Thyroid gland (tissue), 4 donors: Measurements from ENCODE around the gene MEGF6. TPM values are rescaled to one million over a fixed set of nuclear protein-coding genes. Genes with fewer than 3 reads are reported as not detected.

Experiments
- DNase-seq, 2 donors: peaks; one replicate each; pipeline ENCODE4 v3.0.0-alpha.2; 2019
- H3K27ac ChIP-seq, 3 donors: fragments of 200-600 bp; sonication (generic); 1 replicate in 2 of 3; 2 replicates in 1 of 3; pipeline ENCODE4 v1.5.1; 2016 to 2019; ENCODE audit warnings: mild to moderate bottlenecking in 1 of 3, moderate library complexity in 1 of 3
- H3K27me3 ChIP-seq: fragments of 200-600 bp; sonication (generic); one replicate; pipeline ENCODE4 v1.5.1; 2019
- H3K36me3 ChIP-seq, 2 donors: fragments of 200-600 bp; sonication (generic); one replicate each; pipeline ENCODE4 v1.5.1; 2016 to 2019
- H3K4me1 ChIP-seq, 2 donors: fragments of 200-600 bp; sonication (generic); one replicate each; pipeline ENCODE4 v1.5.1; 2017 to 2019
- H3K4me3 ChIP-seq, 3 donors: fragments of 200-600 bp; sonication (generic); replicated peaks in 1 of 3; 1 replicate in 2 of 3; 2 replicates in 1 of 3; pipeline ENCODE4 v1.5.1; 2016; ENCODE audit warnings: mild to moderate bottlenecking in 1 of 3
- H3K9me3 ChIP-seq: fragments of 200-600 bp; sonication (generic); one replicate; pipeline ENCODE4 v1.5.1; 2017
- POLR2A ChIP-seq, 2 donors: fragments of 450-650 bp; IDR thresholded peaks; one replicate each; pipeline ENCODE4 v1.6.1; 2017; ENCODE audit warnings: antibody characterized with exemption in 2 of 2, mild to moderate bottlenecking in 2 of 2, moderate library complexity in 1 of 2
- WGBS, 2 donors: methylation state at CpG; one replicate each; pipeline ENCODE4 v1.1.5; 2017; 5-methylcytosine and 5-hydroxymethylcytosine counted together
- intact Hi-C: fragments of 100-400 bp; cut with DNase I; formaldehyde crosslinking; loops from one replicate; pipeline ENCODE4 v1.15.1; 2023
- total RNA-seq, 4 donors: library from RNA; depleted of rRNA; stranded (reverse); fragments of >200 nt; gene quantifications; one replicate each; pipeline ENCODE4 v1.2.3, GENCODE V29; 2016
- TF ChIP-seq, protein P1 (sequence below), 6 experiments: fragments of 200-600 bp in 3 of 6; fragments of 450-650 bp in 3 of 6; sonication (generic) in 3 of 6; IDR thresholded peaks; one replicate each; pipeline ENCODE4 v1.5.1; 2016 to 2019; ENCODE audit warnings: antibody characterized with exemption in 6 of 6, mild to moderate bottlenecking in 2 of 6, inconsistent platforms in 1 of 6, moderate library complexity in 1 of 6

The MEGF6 gene
- total RNA-seq, 4 donors from 2014 or later: 9.4 to 25.8 (median 21.8) TPM

GRCh38 chr1:3649342-3650247 lies 38.3 kb upstream of the MEGF6 start, which contains the start of gene WRAP73:
Gene WRAP73, minus strand, starts transcription at chr1:3650103. Its CDS starts 104 bp downstream, at chr1:3649999.
- 4% methylated on average over 21 to 33 of the region's 60 CpGs for WGBS, 2 donors
- intact Hi-C loops: loop anchor here (10.0 kb wide), 1 partner anchor 145 kb away; the partner anchor contains the start of gene LRRC47
- peak in 1 of 2 donors; percentile 85 for TF ChIP-seq POLR2A (IDR thresholded peaks at IDR 0.05)
- TF ChIP-seq, protein P1, sequence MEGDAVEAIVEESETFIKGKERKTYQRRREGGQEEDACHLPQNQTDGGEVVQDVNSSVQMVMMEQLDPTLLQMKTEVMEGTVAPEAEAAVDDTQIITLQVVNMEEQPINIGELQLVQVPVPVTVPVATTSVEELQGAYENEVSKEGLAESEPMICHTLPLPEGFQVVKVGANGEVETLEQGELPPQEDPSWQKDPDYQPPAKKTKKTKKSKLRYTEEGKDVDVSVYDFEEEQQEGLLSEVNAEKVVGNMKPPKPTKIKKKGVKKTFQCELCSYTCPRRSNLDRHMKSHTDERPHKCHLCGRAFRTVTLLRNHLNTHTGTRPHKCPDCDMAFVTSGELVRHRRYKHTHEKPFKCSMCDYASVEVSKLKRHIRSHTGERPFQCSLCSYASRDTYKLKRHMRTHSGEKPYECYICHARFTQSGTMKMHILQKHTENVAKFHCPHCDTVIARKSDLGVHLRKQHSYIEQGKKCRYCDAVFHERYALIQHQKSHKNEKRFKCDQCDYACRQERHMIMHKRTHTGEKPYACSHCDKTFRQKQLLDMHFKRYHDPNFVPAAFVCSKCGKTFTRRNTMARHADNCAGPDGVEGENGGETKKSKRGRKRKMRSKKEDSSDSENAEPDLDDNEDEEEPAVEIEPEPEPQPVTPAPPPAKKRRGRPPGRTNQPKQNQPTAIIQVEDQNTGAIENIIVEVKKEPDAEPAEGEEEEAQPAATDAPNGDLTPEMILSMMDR (IDR thresholded peaks at IDR 0.05): no peak

DNA sequence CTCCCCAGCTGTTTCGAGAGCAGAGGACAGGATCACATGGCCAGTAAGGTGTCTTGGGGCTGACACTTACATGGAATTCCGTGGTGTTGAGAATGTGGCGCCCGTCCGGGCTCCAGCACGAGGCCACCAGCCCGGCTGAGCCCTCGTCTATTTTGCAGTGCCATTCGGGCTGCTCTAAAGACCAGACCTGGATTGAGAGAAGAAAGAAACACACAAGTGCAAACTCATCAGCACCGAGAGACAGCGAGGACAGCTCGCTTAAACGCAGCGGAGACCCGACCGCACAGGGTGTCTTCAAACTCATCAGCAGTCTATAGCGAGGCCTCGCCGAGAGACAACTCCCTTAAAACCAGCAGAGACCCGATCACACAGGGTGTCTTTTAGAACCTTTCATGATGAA lies 35.3 kb upstream of the MEGF6 start:
- peaks cover 7% of the 10 kb centered on the region in 2 donors for H3K36me3 ChIP-seq
- 93 to 95% methylated on average over 20 of the region's 20 CpGs for WGBS, 2 donors
- no peaks in the 10 kb centered on the region for H3K9me3 ChIP-seq
- no peak overlapping the region for H3K4me3 ChIP-seq
- H3K27me3 ChIP-seq: peaks cover 11% of the 10 kb centered on the region
- no peak for DNase-seq
- TF ChIP-seq, protein P1 (IDR thresholded peaks at IDR 0.05): no peak
- peaks cover 22 to 25% of the 10 kb centered on the region in 2 donors for H3K4me1 ChIP-seq
- no peak overlapping the region for H3K27ac ChIP-seq
- intact Hi-C loops: loop anchor here (10.0 kb wide), 1 partner anchor 148 kb away; the partner anchor contains the start of gene LRRC47

More at GRCh38 chr1:3649342-3650247, 38.3 kb upstream of the MEGF6 start, which contains the start of gene WRAP73:
- H3K36me3 ChIP-seq: peaks cover 7% of the 10 kb centered on the region in 2 donors
- peak within 1 kb of the TSS; percentile 53 to 89 (median 84) for H3K4me3 ChIP-seq
- H3K27me3 ChIP-seq: peaks cover 17% of the 10 kb centered on the region
- peak within 1 kb of the TSS in 1 of 3 donors; percentile 50 for H3K27ac ChIP-seq
- no peaks in the 10 kb centered on the region for H3K9me3 ChIP-seq
- DNase-seq: peak; percentile 90
- H3K4me1 ChIP-seq: peaks cover 26 to 38% of the 10 kb centered on the region in 2 donors

DNA sequence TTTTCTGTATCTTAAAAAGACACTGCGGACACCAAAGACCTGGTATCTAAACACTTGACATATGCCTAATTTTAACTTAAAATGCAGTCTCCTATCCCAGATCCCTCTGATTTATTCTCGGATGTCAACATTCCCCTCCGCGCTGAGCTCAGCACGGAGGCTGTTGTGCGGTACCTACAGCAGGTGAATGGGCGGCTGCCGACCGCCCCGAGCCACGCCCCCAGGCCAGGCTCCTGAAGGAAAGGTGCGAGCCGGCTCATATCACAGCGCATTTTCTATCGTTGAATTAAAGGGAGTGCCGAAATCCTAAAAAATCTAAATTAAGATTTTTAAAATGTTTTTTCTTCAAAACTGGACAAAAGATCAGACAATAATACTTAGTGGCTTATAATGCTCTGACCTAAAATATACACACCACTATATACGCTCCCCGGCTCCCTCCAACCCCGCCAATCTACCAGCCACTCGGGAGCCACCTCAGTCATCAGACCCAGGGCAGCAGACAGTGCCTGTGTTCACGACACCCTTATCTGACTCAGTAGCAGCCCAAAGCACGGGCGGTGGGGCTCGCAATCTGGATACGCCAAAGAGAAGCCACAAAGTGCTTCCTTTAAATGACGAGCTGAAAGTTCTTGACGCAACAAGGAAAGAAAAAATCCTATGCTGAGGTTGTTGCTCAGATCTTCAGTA lies 34.5 kb upstream of the MEGF6 start:
- intact Hi-C loops: loop anchor here (10.0 kb wide), 1 partner anchor 149 kb away; the partner anchor contains the start of gene LRRC47
- DNase-seq: no peak
- no peaks in the 10 kb centered on the region for H3K9me3 ChIP-seq
- WGBS, 2 donors: 94 to 95% methylated on average over 27 of the region's 27 CpGs
- H3K36me3 ChIP-seq: peaks cover 7% of the 10 kb centered on the region in 2 donors
- peaks cover 4% of the 10 kb centered on the region for H3K27me3 ChIP-seq
- no peak overlapping the region for H3K27ac ChIP-seq
- H3K4me1 ChIP-seq: peaks cover 15 to 17% of the 10 kb centered on the region in 2 donors
- no peak overlapping the region for H3K4me3 ChIP-seq
- TF ChIP-seq, protein P1 (IDR thresholded peaks at IDR 0.05): no peak
- TF ChIP-seq POLR2A (IDR thresholded peaks at IDR 0.05): no peak

DNA sequence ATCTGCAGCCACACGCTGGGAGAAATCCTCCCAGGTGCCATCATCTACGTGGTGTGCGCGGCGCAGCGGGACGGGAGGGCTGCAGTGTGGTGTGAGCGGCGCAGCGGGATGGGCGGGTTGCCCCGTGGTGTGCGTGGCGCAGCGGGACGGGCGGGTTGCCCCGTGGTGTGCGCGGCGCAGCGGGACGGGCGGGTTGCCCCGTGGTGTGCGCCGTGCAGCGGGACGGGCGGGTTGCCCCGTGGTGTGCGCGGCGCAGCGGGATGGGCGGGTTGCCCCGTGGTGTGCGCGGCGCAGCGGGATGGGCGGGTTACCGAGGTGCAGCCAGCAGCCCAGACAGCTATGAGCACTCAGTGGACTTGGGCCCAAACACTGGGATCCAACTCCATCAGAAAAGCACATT lies 33.9 kb upstream of the MEGF6 start:
- no peak for DNase-seq
- Histone ChIP-seq H3K9me3 (no peaks in the 10 kb centered on the region), H3K27ac (no peak overlapping the region), H3K4me1 (peaks cover 10 to 12% of the 10 kb centered on the region in 2 donors), H3K4me3 (no peak overlapping the region), H3K36me3 (peaks cover 7% of the 10 kb centered on the region in 2 donors), H3K27me3 (no peaks in the 10 kb centered on the region)
- 84 to 94% methylated on average over 36 to 37 of the region's 43 CpGs for WGBS, 2 donors
- TF ChIP-seq POLR2A (IDR thresholded peaks at IDR 0.05): no peak
- TF ChIP-seq, protein P1 (IDR thresholded peaks at IDR 0.05): no peak
- intact Hi-C loops: loop anchor here (10.0 kb wide), 1 partner anchor 150 kb away; the partner anchor contains the start of gene LRRC47
